ENCODE measurements around the gene GARIN1A. TPM values are rescaled to one million over a fixed set of nuclear protein-coding genes. Genes with fewer than 3 reads are reported as not detected.
"Not testable (repeated sequence)": the region's sequence is repeated elsewhere in the genome, so short reads cannot be mapped to it uniquely, and the experiment has no call there.

The GARIN1A gene
- total RNA-seq, 1 donor from 2014 or later: 8.2 TPM

GRCh38 chr7:128687131-128687530 lies 15.0 kb downstream of the GARIN1A start:
- TF ChIP-seq CTCF (IDR thresholded peaks at IDR 0.05; ENCODE audit: partially characterized antibody, unreplicated experiment): no peak
- Mint-ChIP-seq H3K4me3 (ENCODE audit: unreplicated experiment) (no peak overlapping the region), H3K27ac (ENCODE audit: unreplicated experiment) (no peak overlapping the region), H3K4me1 (ENCODE audit: low read depth, unreplicated experiment) (peaks cover 2% of the 10 kb centered on the region), H3K27me3 (ENCODE audit: unreplicated experiment) (peaks cover 2% of the 10 kb centered on the region), H3K36me3 (ENCODE audit: unreplicated experiment) (peaks cover 16% of the 10 kb centered on the region), H3K9me3 (ENCODE audit: unreplicated experiment) (peaks cover 3% of the 10 kb centered on the region)
- DNase-seq: no peak

- TF ChIP-seq CTCF (IDR thresholded peaks at IDR 0.05; ENCODE audit: partially characterized antibody, unreplicated experiment): no peak
- Mint-ChIP-seq H3K4me1 (ENCODE audit: low read depth, unreplicated experiment) (peaks cover 7% of the 10 kb centered on the region), H3K27ac (ENCODE audit: unreplicated experiment) (no peak overlapping the region), H3K4me3 (ENCODE audit: unreplicated experiment) (no peak overlapping the region), H3K9me3 (ENCODE audit: unreplicated experiment) (peaks cover 3% of the 10 kb centered on the region), H3K36me3 (ENCODE audit: unreplicated experiment) (peaks cover 16% of the 10 kb centered on the region), H3K27me3 (ENCODE audit: unreplicated experiment) (peaks cover 2% of the 10 kb centered on the region)
- no peak for DNase-seq
Observed at GRCh38 chr7:128688492-128688891, 16.4 kb downstream of the GARIN1A start.

- not testable (repeated sequence) for H3K9me3 Mint-ChIP-seq (ENCODE audit: unreplicated experiment); H3K4me1 Mint-ChIP-seq (ENCODE audit: low read depth, unreplicated experiment); DNase-seq; H3K27me3 Mint-ChIP-seq (ENCODE audit: unreplicated experiment); H3K27ac Mint-ChIP-seq (ENCODE audit: unreplicated experiment); H3K4me3 Mint-ChIP-seq (ENCODE audit: unreplicated experiment)
- peaks cover 16% of the 10 kb centered on the region for H3K36me3 Mint-ChIP-seq (ENCODE audit: unreplicated experiment)
Observed at GRCh38 chr7:128689161-128689935, 17.3 kb downstream of the GARIN1A start.

GRCh38 chr7:128691227-128691626 lies 19.1 kb downstream of the GARIN1A start:
- Mint-ChIP-seq H3K9me3 (ENCODE audit: unreplicated experiment) (peaks cover 5% of the 10 kb centered on the region), H3K27ac (ENCODE audit: unreplicated experiment) (no peak overlapping the region), H3K36me3 (ENCODE audit: unreplicated experiment) (peaks cover 15% of the 10 kb centered on the region), H3K4me3 (ENCODE audit: unreplicated experiment) (no peak overlapping the region), H3K27me3 (ENCODE audit: unreplicated experiment) (peaks cover 2% of the 10 kb centered on the region), H3K4me1 (ENCODE audit: low read depth, unreplicated experiment) (peaks cover 7% of the 10 kb centered on the region)
- DNase-seq: no peak
- no peak for TF ChIP-seq CTCF (IDR thresholded peaks at IDR 0.05; ENCODE audit: partially characterized antibody, unreplicated experiment)

- H3K36me3 Mint-ChIP-seq (ENCODE audit: unreplicated experiment): peaks cover under 1% of the 10 kb centered on the region
- TF ChIP-seq CTCF (IDR thresholded peaks at IDR 0.05; ENCODE audit: partially characterized antibody, unreplicated experiment): no peak
- peaks cover 9% of the 10 kb centered on the region for H3K4me1 Mint-ChIP-seq (ENCODE audit: low read depth, unreplicated experiment)
- H3K27me3 Mint-ChIP-seq (ENCODE audit: unreplicated experiment): peaks cover 6% of the 10 kb centered on the region
- no peak overlapping the region for H3K27ac Mint-ChIP-seq (ENCODE audit: unreplicated experiment)
- DNase-seq: no peak
- H3K9me3 Mint-ChIP-seq (ENCODE audit: unreplicated experiment): peaks cover 3% of the 10 kb centered on the region
- H3K4me3 Mint-ChIP-seq (ENCODE audit: unreplicated experiment): no peak overlapping the region
Observed at GRCh38 chr7:128692623-128693270, 20.7 kb downstream of the GARIN1A start.
